Measurements from ENCODE around the gene C15orf39. TPM values are rescaled to one million over a fixed set of nuclear protein-coding genes. Genes with fewer than 3 reads are reported as not detected.

Gene C15orf39
- total RNA-seq, 1 donor from 2014 or later = 15.0 TPM

DNA sequence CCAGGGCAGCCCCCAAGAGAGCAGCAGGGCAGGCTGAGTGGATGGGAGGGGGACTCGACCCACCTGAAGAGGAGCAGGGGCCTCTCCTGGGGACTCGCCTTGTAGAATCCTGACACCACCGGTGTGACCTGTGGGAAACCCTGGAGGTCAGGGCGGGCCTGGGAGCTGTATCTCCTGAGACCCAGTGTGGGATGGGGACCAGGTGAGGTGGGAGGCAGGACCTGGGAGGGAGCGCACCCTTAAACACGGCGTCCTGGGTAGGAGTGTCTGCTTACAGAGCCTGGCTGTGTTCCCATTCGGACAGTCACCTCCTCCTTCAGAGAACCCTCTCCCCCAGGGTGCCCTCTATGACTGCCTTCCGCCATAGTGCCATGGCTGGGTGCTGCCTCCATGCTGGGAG, 27.1 kb downstream of the C15orf39 start:
- intact Hi-C loops (cut with micrococcal nuclease) = no loop called here
- TF ChIP-seq, protein P1, sequence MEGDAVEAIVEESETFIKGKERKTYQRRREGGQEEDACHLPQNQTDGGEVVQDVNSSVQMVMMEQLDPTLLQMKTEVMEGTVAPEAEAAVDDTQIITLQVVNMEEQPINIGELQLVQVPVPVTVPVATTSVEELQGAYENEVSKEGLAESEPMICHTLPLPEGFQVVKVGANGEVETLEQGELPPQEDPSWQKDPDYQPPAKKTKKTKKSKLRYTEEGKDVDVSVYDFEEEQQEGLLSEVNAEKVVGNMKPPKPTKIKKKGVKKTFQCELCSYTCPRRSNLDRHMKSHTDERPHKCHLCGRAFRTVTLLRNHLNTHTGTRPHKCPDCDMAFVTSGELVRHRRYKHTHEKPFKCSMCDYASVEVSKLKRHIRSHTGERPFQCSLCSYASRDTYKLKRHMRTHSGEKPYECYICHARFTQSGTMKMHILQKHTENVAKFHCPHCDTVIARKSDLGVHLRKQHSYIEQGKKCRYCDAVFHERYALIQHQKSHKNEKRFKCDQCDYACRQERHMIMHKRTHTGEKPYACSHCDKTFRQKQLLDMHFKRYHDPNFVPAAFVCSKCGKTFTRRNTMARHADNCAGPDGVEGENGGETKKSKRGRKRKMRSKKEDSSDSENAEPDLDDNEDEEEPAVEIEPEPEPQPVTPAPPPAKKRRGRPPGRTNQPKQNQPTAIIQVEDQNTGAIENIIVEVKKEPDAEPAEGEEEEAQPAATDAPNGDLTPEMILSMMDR (IDR thresholded peaks at IDR 0.05; ENCODE audit: borderline replicate concordance) = no peak
- Histone ChIP-seq H3K36me3 (no peaks in the 10 kb centered on the region), H3K9me3 (replicated peaks) (no peaks in the 10 kb centered on the region), H3K4me3 (no peak overlapping the region), H3K27ac (replicated peaks) (no peak overlapping the region), H3K4me1 (peaks cover 15% of the 10 kb centered on the region), H3K27me3 (ENCODE audit: low read depth) (peaks cover 15% of the 10 kb centered on the region)
- DNase-seq = peak; percentile 8

DNA sequence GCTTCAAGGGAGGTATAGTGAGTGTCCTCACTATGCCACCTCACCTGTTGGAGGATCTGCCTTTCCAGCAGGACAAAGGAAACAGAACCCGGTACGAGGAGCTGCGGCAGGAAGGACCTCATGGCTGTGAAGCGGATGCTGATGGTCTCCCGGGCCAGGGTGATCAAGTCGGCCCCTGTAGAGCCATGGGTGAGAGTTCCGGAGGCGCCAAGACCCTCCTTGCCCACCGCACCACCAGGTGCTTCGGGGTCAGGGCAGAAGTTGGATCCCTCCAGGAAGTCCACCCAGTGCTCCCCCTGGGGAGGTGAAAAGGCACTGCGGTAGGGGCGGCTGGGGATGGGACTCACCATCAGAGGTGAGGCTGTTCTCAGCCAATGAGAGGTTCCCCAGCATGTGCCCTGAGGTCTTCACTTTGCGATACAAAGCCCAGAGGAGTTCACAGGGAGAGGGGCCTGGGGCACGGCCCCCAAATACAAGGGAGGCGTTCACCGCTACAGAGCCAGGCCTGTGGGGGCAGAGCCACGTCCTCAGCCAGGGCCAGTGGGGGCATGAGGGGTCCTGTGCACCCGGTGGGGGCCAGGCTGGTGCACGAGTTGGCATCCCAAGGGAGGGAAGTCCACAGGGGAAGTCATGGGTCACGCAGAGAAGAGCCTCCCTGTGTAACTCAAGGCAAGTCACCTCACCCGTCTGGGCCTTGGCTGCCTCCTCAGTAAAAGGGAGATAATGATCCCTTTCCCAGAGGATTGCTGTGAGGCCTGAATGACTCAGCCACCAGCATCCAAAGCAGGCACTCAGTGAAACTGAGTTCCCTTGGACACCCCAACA, 27.7 kb downstream of the C15orf39 start:
- Histone ChIP-seq H3K9me3 (replicated peaks) (no peaks in the 10 kb centered on the region), H3K27me3 (ENCODE audit: low read depth) (peaks cover 21% of the 10 kb centered on the region), H3K36me3 (no peaks in the 10 kb centered on the region), H3K4me1 (peaks cover 15% of the 10 kb centered on the region), H3K4me3 (no peak overlapping the region), H3K27ac (replicated peaks) (no peak overlapping the region)
- TF ChIP-seq, protein P1 (IDR thresholded peaks at IDR 0.05; ENCODE audit: borderline replicate concordance) = no peak
- intact Hi-C loops (cut with micrococcal nuclease) = loop anchor here (10.0 kb wide), 1 partner anchor 75 kb away; no protein-coding TSS in a partner anchor
- DNase-seq = no peak

DNA sequence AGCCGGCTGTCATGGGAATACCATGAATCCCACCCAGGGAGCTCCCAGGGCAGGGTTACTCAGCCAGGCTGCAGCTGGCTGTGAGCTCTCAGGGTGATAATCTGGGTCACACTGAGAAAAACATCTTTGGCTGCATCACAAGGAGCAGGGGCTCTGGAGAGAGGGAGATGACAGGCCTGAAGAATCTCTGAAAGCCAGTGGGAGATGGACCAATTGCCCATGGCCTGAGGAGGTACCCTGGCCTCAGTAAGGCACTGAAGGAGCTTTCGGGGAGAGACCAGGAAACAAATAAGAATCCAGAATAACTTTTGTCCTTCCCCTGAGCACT, 28.3 kb downstream of the C15orf39 start:
- no peaks in the 10 kb centered on the region for H3K36me3 ChIP-seq
- no peak overlapping the region for H3K4me3 ChIP-seq
- peaks cover 15% of the 10 kb centered on the region for H3K4me1 ChIP-seq
- intact Hi-C loops (cut with micrococcal nuclease) = loop anchor here (10.0 kb wide), 1 partner anchor 75 kb away; no protein-coding TSS in a partner anchor
- H3K27ac ChIP-seq (replicated peaks) = no peak overlapping the region
- TF ChIP-seq, protein P1 (IDR thresholded peaks at IDR 0.05; ENCODE audit: borderline replicate concordance) = no peak
- H3K9me3 ChIP-seq (replicated peaks) = no peaks in the 10 kb centered on the region
- DNase-seq = no peak
- peaks cover 27% of the 10 kb centered on the region for H3K27me3 ChIP-seq (ENCODE audit: low read depth)

DNA sequence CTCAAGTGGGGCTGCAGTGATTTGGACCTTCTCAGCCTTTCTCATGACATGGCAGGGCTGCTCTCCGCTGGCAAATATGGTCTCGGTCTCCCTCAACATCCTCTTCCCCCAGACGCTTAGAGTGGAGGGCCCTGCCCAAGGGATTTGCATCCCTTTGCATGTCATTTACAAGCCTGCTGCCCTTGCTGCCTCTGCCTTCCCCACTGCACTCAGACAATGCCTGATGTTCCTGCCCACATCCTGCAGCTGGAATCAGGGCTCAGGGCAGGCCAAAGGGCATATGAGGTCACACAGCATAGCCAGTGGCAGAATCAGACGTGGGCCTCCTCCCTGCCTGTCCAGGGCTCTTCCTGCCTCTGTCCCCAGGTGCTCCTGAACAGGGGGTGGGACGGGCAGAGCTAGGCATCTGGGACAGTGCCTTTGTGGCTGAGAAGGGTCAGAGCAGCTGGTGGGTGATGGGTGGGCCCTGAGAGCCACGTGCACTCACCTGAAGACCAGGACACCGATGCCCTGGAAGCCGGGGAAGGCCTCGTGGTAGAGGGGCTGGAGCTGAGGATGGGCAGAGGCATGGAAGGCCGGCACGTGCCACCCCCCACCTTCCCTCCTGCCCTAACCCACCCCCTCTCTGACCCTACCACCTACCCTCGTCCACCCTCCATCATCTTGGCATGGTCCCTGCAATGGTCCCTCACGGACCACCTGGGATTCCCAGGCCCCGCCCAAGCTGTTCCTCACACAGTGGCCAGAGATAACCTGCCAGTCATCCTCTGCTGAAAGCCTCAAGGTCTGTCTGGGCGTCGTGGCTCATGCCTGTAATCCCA, 29.1 kb downstream of the C15orf39 start:
- Histone ChIP-seq H3K36me3 (no peaks in the 10 kb centered on the region), H3K4me1 (peaks cover 15% of the 10 kb centered on the region), H3K27ac (replicated peaks) (no peak overlapping the region), H3K27me3 (ENCODE audit: low read depth) (peaks cover 27% of the 10 kb centered on the region), H3K4me3 (no peak overlapping the region), H3K9me3 (replicated peaks) (no peaks in the 10 kb centered on the region)
- intact Hi-C loops (cut with micrococcal nuclease) = loop anchor here (10.0 kb wide), 1 partner anchor 74 kb away; no protein-coding TSS in a partner anchor
- DNase-seq = peak; percentile 6
- TF ChIP-seq, protein P1 (IDR thresholded peaks at IDR 0.05; ENCODE audit: borderline replicate concordance) = no peak

DNA sequence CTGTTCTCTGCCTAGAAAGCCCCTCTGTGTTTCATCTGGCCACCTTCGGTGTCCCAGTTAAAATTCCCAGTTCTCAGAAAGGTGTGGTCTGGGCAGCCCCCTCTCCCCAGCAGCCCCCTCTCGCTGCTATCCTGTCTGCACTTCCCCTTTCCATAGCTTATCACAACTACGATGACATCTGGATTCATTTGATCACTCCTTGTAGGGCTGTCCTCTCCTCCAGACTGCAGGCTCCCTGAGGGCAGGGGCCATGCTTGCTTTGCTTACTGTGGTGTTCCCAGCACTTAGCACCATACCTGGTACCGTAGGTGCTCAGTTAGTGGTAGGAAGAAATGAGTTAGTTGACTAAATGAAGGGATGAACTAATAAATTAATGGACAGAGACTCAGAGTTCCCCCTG, 30.2 kb downstream of the C15orf39 start:
- H3K27ac ChIP-seq (replicated peaks) = no peak overlapping the region
- H3K4me1 ChIP-seq = peaks cover 17% of the 10 kb centered on the region
- H3K9me3 ChIP-seq (replicated peaks) = no peaks in the 10 kb centered on the region
- H3K4me3 ChIP-seq = no peak overlapping the region
- intact Hi-C loops (cut with micrococcal nuclease) = loop anchor here (10.0 kb wide), 1 partner anchor 73 kb away; no protein-coding TSS in a partner anchor
- TF ChIP-seq, protein P1 (IDR thresholded peaks at IDR 0.05; ENCODE audit: borderline replicate concordance) = no peak
- no peak for DNase-seq
- H3K27me3 ChIP-seq (ENCODE audit: low read depth) = peaks cover 38% of the 10 kb centered on the region
- no peaks in the 10 kb centered on the region for H3K36me3 ChIP-seq

Measured in left ventricle myocardium inferior (tissue), 1 donor.